Tibial artery (tissue), 4 donors: ENCODE measurements around the gene ZNF3.

Experiments used
- DNase-seq, 2 donors: peaks; one replicate each; pipeline ENCODE4 v3.0.0-alpha.2; 2019
- H3K27ac ChIP-seq, 2 donors: fragments of 200-600 bp; sonication (generic) in 1 of 2; 1 replicate in 1 of 2; 2 replicates in 1 of 2; pipeline ENCODE4 v1.5.1; 2018 to 2019; ENCODE audit warnings: mild to moderate bottlenecking in 1 of 2
- H3K27me3 ChIP-seq, 2 donors: fragments of 200-600 bp; sonication (generic) in 1 of 2; one replicate each; pipeline versions ENCODE4 v1.5.1 to v1.6.0; 2016 to 2019
- H3K36me3 ChIP-seq, 3 donors: fragments of 200-600 bp; sonication (generic) in 2 of 3; one replicate each; pipeline ENCODE4 v1.5.1; 2016 to 2019; ENCODE audit warnings: mild to moderate bottlenecking in 2 of 3
- H3K4me1 ChIP-seq, 4 donors: fragments of 200-600 bp; sonication (generic) in 2 of 4; 1 replicate in 3 of 4; 2 replicates in 1 of 4; pipeline ENCODE4 v1.5.1; 2016 to 2019
- H3K4me3 ChIP-seq, 2 donors: fragments of 200-600 bp; sonication (generic) in 1 of 2; 1 replicate in 1 of 2; 2 replicates in 1 of 2; pipeline ENCODE4 v1.5.1; 2018 to 2019; ENCODE audit warnings: mild to moderate bottlenecking in 2 of 2
- H3K9me3 ChIP-seq, 3 donors: fragments of 200-600 bp; sonication (generic) in 1 of 3; one replicate each; pipeline ENCODE4 v1.5.1; 2016 to 2019
- intact Hi-C: fragments of 100-400 bp; cut with DNase I; formaldehyde crosslinking; loops from one replicate; pipeline ENCODE4 v1.15.0; 2023; ENCODE audit warnings: low total_unique reads
- TF ChIP-seq, protein P1 (sequence below), 2 experiments: fragments of 200-600 bp in 1 of 2; fragments of 450-650 bp in 1 of 2; IDR thresholded peaks; one replicate each; pipeline ENCODE4 v1.5.1; 2017 to 2019; ENCODE audit warnings: antibody characterized with exemption in 2 of 2, mild to moderate bottlenecking in 1 of 2, moderate library complexity in 1 of 2

The ZNF3 gene

DNA sequence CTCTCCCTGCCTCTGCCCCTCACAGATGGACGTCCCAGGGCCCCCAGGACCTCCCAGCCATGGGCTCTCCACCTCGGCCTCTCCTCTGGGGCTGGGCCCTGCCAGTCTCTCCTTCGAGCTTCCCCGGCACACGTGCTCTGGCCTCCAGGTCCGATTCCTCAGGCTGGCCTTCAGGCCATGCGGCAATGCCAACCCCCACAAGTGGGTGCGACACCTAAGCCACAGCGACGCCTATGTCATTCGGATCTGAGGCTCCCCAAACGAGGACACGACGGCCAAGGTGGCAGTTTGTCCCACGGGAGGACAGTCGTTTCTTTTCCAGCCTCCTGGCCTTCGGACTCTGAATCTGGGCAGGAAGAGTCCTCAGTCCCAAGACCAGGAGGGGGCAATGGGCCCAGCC lies 25.1 kb upstream of the ZNF3 start:
- no peaks in the 10 kb centered on the region for H3K27me3 ChIP-seq
- no peak overlapping the region for H3K4me3 ChIP-seq
- no peaks in the 10 kb centered on the region for H3K9me3 ChIP-seq
- H3K4me1 ChIP-seq: peaks cover 0 to 9% (median 7%) of the 10 kb centered on the region in 4 donors
- no peak overlapping the region for H3K27ac ChIP-seq
- no peak for DNase-seq
- H3K36me3 ChIP-seq: peaks cover 34 to 90% (median 60%) of the 10 kb centered on the region in 3 donors
- TF ChIP-seq, protein P1, sequence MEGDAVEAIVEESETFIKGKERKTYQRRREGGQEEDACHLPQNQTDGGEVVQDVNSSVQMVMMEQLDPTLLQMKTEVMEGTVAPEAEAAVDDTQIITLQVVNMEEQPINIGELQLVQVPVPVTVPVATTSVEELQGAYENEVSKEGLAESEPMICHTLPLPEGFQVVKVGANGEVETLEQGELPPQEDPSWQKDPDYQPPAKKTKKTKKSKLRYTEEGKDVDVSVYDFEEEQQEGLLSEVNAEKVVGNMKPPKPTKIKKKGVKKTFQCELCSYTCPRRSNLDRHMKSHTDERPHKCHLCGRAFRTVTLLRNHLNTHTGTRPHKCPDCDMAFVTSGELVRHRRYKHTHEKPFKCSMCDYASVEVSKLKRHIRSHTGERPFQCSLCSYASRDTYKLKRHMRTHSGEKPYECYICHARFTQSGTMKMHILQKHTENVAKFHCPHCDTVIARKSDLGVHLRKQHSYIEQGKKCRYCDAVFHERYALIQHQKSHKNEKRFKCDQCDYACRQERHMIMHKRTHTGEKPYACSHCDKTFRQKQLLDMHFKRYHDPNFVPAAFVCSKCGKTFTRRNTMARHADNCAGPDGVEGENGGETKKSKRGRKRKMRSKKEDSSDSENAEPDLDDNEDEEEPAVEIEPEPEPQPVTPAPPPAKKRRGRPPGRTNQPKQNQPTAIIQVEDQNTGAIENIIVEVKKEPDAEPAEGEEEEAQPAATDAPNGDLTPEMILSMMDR (IDR thresholded peaks at IDR 0.05): no peak
- intact Hi-C loops: no loop called here

DNA sequence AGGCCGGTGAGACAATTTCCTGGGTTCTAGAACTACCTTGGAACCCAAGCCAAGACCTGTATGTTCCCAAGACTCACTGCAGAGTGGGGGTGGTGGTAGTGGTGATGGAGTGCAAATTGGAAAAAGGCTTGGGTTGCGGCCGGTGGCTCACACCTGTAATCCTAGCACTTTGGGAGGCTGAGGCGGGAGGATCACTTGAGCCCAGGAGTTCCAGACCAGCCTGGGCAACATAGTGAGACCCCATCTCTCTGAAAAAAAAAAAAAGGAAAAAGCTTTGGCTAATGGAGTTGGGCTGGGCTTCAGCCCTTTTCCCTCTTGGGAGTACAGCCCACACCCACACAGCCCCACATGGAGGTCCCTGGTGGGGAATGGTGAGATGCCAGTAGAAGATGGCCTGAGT lies 24.0 kb upstream of the ZNF3 start:
- Histone ChIP-seq H3K4me3 (no peak overlapping the region), H3K27ac (no peak overlapping the region), H3K36me3 (peaks cover 29 to 79% (median 49%) of the 10 kb centered on the region in 3 donors), H3K27me3 (no peaks in the 10 kb centered on the region), H3K9me3 (no peaks in the 10 kb centered on the region), H3K4me1 (peaks cover 0 to 9% (median 7%) of the 10 kb centered on the region in 4 donors)
- intact Hi-C loops: no loop called here
- TF ChIP-seq, protein P1 (IDR thresholded peaks at IDR 0.05): no peak
- no peak for DNase-seq

DNA sequence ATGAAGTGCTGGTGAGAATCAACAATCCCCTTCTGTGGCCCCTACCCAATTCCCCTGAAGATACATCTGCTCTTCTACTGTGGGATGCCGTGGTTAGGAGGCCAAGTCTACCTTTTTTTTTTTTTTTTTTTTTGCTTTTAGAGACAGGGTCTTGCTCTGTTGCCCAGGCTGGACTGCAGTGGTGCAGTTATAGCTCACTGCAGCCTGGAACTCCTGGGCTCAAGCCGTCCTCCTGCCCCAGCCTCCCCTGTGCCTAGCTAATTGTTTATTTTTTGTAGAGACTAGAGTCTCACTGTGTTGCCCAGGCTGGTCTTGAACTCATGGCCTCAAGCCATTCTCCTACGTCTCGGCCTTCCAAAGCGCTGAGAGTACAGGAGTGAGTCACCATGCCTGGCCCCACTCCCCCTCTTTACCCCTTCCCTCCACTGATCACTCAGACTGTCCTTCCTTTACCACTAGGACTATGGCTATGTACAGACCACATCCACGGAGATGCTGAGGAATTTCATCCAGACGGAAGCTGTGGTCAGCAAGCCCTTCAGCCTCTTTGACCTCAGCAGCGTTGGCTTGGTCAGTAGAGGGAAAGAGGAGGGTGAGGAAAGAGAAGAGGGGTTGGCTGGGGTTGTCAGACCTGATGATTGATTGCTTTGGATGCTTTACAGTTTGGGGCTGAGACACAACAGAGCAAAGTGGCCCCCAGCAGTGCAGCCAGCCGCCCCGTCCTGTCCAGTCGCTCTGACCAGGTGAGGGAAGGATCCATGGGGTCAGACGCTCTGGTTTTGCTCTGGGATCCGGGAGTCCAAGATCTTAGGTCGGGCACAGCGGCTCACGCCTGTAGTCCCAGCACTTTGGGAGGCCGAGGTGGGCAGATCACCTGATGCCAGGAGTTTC lies 21.7 kb upstream of the ZNF3 start:
- Histone ChIP-seq H3K9me3 (no peaks in the 10 kb centered on the region), H3K27ac (no peak overlapping the region), H3K36me3 (peaks cover 39 to 70% (median 51%) of the 10 kb centered on the region in 3 donors), H3K4me3 (no peak overlapping the region), H3K27me3 (no peaks in the 10 kb centered on the region), H3K4me1 (peaks cover 0 to 24% (median 18%) of the 10 kb centered on the region in 4 donors)
- TF ChIP-seq, protein P1 (IDR thresholded peaks at IDR 0.05): no peak
- DNase-seq: no peak
- intact Hi-C loops: no loop called here

DNA sequence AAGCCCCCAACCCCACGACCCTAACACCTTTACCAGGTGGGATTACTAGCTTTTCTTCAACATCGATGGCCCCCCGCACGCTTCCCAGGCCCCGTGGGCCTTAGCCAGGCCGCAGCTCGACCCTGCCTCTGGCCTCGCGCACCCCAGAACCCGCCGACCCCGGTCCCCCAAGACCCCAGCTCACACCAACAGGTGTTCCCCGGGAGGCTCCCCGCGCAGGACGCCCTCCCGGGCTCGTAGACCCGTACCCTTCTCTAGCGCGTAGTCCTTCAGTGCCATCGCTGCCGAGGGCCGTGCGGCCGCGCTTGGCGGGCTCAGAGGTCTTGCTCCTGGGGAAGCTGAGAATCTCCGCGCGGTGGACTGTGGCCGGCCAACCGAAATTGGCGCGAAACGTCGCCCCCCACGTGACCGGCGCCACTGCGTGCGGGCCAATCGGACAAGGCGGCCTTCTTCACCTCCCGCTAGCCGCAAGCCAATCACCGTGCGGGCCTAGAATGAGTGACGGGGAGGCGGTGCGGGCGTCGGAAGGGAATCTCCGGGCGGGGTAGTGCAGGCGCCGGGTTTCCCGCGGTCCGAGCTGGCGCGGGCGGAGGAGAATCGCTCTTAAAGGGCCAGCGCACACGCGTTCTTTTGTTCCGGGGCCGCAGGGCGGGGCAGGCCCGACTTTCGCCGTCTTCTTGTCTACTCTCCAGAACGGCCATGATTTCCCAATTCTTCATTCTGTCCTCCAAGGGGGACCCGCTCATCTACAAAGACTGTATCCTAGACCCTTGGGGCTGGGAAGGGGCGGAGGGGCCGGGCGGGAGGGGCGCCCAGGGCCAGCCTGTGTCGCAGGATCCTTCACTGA lies 19.7 kb upstream of the ZNF3 start, which contains the start of the genes AP4M1 and MCM7:
TSS of gene AP4M1 (plus strand) at position 628 of the 847 bp plus-strand sequence. CDS start at position 700, 72 bp downstream.
TSS of gene MCM7 (minus strand) at position 382 of the 847 bp plus-strand sequence. CDS start at position 279, 103 bp downstream.
- Histone ChIP-seq H3K4me1 (peaks cover 0 to 24% (median 18%) of the 10 kb centered on the region in 4 donors), H3K27ac (peak within 1 kb of the TSS; percentile 91 to 99), H3K9me3 (no peaks in the 10 kb centered on the region), H3K36me3 (peaks cover 49 to 70% (median 54%) of the 10 kb centered on the region in 3 donors), H3K4me3 (peak within 1 kb of the TSS; percentile 92 to 98), H3K27me3 (no peaks in the 10 kb centered on the region)
- intact Hi-C loops: loop anchor here (2.0 kb wide), 1 partner anchor 26 kb away; the partner anchor contains the start of gene MBLAC1
- peak; percentile 98 to 100 for DNase-seq
- TF ChIP-seq, protein P1 (IDR thresholded peaks at IDR 0.05): no peak

- Histone ChIP-seq H3K4me1 (peaks cover 0 to 24% (median 18%) of the 10 kb centered on the region in 4 donors), H3K9me3 (no peaks in the 10 kb centered on the region), H3K27me3 (no peaks in the 10 kb centered on the region), H3K27ac (peak overlapping the region; percentile 91 to 99), H3K36me3 (peaks cover 54 to 70% (median 55%) of the 10 kb centered on the region in 3 donors), H3K4me3 (peak overlapping the region; percentile 92 to 98)
- TF ChIP-seq, protein P1 (IDR thresholded peaks at IDR 0.05): no peak
- DNase-seq: peak; percentile 93 to 98
- intact Hi-C loops: loop anchor here (2.0 kb wide), 1 partner anchor 26 kb away; the partner anchor contains the start of gene MBLAC1
Measured at GRCh38 chr7:100100420-100101015, 19.0 kb upstream of the ZNF3 start.
